Measurements from ENCODE around the gene CELSR1.

CELSR1 gene

DNA sequence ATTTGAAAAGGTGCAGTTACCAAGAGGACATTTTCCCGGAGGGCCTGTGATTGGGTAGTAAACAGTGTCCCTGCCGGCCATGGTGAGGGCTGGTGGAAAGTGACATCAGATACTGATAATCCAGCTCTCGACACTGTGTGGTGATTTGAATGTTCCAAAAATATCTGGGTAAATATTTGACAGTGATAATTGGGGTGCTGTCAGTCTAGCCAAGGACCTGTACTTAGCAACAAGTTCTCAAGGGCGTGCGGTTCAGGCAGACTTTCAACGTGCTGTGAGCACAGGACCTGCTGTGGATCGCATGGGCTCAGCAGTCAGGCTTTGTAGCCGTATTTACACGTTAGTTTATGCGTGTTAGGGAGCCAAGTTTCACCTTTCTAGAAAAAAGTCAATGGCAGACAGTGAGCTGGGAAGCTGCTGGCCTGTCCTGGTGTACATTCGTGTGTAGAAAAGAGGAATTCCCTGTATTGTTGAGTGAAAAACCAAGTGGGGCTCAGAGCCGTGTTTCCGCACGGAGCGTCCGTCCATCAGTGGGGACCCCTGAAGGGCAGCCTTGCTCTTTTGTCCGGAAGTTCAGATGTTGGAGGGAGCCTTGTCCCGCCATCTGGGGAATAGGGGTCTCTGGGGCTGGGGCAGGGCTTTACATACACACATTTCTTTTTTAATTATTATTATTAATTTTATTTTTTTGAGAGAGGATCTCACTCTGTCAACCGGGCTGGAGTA is 190.6 kb downstream of the CELSR1 start:
- DNase-seq, result no peak

DNA sequence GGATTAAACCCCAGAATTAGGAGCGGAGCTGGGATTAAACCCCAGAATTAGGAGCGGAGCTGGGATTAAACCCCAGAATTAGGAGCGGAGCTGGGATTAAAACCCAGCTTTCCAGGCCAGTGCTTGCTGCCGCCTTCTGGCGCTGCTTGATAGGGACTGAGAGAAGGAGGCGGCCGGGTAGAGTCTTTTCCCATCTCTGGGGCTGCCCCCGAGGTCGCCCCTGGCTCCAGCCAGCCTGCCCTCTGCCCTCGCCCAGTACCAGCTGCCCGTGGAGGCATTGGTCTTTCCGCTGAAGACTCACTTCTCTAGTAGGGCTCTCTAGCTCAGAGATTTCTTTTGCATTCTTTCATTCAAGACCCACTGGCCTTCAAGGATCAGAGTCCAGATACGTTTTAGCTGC is 196.7 kb downstream of the CELSR1 start:
- DNase-seq, result no peak

DNA sequence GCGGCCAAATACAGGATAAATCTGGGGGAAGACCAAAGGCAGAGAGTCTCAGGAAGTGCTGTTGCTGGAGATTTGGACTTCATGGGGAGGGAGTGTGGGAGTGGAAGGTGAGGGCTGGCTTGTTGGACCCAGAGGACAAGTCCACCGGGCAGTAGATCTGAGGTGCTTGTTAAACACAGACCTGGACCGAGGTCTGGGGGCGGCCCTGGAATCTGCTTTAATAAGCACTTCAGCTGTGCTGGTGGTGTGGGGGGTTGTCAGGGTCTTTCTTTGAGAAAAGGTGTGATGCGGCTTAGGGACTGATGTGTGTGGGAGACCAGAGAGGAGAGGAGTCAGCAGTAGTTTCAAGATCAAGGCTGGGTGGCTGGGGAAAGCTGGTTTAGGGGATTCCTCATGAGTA is 197.5 kb downstream of the CELSR1 start:
- DNase-seq, result no peak

DNA sequence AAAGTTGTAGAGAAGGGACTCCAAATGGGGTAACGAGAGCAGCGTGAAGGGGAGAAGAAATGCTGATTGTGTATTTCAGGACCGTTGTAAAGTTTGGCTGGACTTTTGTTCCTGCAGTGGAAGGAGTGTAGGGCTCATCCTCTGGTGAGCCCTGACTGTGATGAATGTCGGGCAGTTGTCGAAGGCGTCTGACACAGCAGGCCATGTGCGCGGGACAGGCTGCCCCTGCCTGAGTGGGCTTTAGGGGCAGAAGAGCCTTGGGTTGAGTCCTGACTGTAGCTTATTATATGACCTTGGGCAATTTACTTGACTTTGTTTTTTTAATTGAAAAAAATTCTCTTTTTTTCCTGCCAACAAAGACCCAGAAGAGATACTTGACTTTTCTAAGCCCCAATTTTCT is 198.8 kb downstream of the CELSR1 start:
- no peak for DNase-seq

DNA sequence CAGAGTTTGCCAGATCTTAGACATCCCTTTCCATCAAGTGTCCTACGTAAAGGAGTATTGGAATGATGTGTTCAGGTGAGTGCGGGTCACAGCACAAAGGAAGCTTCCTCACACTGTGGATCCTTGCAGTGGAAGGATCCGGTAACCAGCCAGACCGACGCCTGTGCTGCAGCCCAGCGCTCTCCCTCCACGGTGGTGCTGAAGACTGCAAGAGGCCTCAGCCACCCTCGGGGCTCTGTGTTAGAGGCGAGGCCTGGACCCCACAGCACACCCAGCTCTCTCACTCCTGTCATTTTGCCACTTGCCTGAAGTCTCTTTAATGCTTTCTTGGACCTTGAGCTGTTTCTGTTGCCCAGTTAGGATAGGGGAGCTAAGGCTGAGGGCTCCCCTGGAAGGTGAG is 199.6 kb downstream of the CELSR1 start:
- DNase-seq, result no peak

DNA sequence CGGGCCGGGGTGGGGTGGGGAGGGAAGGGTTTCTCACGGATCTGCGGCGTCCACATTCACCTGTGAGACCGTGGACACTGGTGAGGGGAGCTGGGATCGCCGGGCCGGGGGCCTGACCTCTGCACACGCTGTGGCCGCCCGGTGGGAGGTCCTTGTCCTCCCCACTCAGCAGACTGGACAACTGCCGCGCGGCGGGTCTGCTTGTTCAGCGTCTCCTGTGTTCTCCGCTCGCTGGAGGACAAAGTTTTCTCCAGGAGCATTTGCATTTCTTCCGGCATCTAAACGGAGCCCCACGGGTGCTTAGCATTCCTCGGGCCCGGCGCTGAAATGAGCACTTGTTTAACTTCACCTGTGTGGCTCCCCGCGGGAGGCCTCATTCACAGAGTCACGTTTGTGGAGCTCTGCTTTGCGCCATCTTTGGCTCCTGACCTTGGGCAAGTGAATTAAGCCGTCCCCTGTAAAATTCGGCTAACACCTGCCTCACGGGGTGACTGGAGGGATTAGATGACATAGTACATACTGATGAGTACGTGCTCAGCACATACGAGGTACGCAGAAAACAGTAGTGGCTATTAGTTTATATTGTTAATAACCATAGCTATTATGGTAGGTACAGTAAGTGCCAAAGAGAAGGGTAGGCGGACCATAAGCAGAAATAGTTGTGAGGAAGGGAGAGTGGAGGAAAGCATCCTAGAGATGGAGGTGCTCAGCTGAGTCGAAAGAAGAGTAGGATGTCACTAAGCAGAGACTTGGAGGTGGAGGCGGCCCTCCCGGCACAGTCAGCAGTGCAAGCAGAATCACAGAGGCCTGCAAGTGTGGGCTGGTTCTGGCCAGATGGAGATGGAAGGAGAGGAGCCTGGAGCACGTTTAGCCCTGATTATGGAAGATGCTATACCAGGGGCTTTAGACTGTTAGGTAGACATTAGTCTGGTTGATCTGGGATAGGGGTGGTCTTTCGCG is 201.0 kb downstream of the CELSR1 start:
- no peak for DNase-seq

GRCh38 chr22:46335201-46336118 is 202.0 kb downstream of the CELSR1 start, which contains the start of gene TRMU:
Gene TRMU (plus strand): TSS chr22:46335714. CDS start chr22:46335765, 51 bp downstream.
- peak; percentile 90 for DNase-seq

DNA sequence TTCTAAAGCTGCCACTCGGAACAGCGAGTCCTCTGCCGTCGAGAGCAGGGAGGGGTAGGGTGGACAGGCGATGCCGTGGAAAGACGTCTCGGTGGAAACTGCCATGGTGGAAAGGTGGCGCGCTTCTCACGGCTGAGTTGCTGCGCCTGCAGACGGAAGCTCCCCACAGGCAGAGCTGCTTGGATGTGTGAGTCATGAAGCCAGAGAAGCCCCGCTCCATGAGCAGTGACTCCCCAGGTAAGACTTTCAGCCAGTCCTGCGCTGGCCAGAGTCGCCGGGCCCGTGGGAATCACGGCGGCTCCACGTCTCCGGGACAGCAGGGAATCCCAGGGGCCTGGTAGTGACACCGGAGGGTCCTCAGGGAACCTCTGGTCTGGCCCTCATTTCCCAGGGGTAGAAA is 205.9 kb downstream of the CELSR1 start:
- DNase-seq, result no peak

GRCh38 chr22:46330426-46330825 is 207.0 kb downstream of the CELSR1 start:
- DNase-seq, result no peak

- DNase-seq, result no peak
These were observed 207.8 kb downstream of the CELSR1 start for GRCh38 chr22:46329616-46330015.

DNA sequence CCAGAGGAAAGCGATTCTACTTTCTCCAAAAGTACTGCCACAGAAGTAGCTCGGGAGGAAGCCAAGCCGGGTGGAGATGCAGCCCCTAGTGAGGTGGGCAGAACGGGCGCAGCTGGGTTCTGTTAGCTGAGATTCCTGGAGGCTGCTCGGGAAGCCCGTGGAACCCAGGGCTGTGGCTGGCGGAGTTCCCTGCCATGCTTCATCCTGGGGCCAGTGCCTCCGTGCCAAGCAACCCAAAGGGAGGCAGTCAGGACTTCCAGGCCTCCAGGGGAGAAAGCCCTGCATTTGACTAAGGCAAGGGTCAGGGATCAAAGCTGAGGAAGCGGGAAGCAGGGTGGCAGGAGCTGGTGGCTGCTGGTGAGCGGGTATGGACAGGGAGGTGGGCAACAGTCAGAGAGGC is 208.6 kb downstream of the CELSR1 start:
- no peak for DNase-seq

- no peak for DNase-seq
These were observed 209.5 kb downstream of the CELSR1 start for GRCh38 chr22:46327691-46328465.

DNA sequence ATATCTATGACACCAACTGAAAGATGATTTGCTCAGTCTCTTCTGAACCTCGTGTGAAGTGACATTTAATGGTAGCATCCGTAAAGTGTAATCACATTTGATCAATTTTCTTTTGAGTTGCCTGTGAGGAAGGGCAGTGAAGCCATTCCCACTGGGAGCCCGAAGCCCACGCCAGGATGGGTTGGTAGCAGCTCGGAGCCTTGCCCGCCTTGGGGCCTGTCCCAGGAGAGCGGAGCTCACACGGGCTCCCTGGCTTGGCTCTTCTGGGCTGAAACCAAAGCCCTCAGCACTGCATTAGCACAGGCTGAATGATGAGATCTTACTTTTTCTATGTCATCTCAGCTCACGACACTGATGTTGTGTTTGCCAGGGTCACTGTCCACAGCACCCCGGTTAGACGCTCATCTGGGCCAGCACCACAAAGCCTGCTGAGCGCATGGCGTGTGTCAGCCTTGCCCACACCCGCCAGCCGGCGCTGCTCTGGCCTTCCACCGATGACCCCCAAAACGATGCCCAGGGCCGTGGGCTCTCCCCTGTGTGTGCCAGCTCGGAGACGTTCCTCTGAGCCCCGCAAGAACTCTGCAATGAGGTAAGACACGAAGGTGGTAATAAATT is 211.2 kb downstream of the CELSR1 start:
- no peak for DNase-seq

- DNase-seq, result no peak
These were observed 214.3 kb downstream of the CELSR1 start for GRCh38 chr22:46323162-46323561.

DNA sequence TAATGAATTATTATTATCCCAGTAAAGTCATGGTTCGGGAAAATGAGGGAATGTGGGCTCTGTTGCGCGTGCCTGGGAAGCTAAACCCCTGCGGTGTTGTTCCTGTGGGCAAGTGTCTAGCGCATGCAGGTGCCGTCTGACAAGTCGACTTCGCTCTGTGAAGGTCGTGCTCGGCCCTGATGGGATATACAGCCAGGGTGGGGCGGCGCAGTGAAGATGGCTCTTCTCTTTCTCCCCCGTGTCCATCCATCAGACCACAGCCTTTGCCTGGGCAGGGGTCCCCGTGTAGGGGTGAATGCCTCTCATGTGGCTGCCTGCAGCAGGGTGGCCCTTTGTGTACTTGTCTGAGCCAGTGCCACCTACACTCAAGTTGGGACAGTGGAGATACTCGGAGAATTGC is 214.7 kb downstream of the CELSR1 start:
- no peak for DNase-seq

GRCh38 chr22:46320716-46321386 is 216.6 kb downstream of the CELSR1 start:
- no peak for DNase-seq

GRCh38 chr22:46320166-46320710 is 217.2 kb downstream of the CELSR1 start:
- no peak for DNase-seq

- DNase-seq, result no peak
These were observed 218.1 kb downstream of the CELSR1 start for GRCh38 chr22:46319319-46319718.

DNA sequence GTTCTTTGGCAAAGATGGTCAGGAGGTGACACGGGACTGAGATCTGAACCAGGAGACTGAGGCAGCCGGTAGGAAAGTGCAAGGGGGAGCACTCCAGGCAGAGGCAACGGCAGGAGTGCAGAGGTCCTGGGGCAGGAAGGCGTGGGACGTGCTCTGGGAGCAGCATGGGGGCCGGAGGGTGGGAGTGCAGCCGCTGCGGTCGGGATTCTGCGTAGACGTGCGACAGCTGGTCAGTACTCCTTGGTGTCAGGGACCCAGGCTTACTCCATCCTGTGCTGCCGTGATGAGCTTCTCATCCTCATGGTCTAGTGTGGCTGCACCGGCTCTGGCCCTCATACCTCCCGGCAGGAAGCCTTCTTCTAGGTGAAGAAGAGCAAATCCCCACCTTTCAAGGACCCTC is 218.8 kb downstream of the CELSR1 start:
- no peak for DNase-seq

DNA sequence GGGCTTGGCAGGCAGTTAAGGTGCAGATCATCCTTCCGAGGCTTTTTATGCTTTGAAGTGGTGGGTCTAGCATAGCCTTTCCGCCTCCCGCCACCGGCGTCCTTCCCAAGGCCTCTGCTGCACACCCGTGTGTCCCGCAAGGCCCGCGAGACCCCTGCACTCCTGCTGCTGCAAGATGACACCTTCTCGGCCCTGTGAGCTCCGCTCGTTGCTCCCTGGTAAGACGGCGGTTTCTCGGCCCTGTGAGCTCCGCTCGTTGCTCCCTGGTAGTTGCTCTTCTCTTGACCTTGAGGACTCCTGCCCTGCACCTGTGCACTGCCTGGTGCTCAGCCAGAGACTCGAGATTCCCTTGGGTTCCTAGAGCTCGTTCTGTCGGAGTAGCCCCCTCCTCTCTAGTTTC is 219.8 kb downstream of the CELSR1 start:
- no peak for DNase-seq

DNA sequence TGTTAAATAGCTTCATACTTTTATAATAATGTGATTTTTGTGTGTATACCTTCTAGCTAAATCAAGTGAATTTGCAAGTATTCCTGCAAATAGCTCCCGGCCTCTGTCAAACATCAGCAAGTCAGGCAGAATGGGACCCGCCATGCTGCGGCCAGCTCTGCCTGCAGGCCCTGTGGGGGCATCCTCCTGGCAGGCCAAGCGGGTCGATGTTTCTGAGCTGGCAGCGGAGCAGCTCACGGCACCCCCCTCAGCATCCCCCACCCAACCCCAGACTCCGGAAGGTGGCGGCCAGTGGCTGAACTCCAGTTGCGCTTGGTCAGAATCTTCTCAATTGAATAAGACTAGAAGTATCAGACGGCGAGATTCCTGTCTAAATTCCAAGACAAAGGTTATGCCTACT is 221.4 kb downstream of the CELSR1 start:
- DNase-seq, result no peak
